Skeletal muscle satellite cell (primary cell): ENCODE data around the gene PRKCZ.

Source experiments
- H3K27me3 ChIP-seq: 2 replicates; pipeline ENCODE4 v1.7.0; 2013; ENCODE audit warnings: low read length; ENCODE audit not compliant: control insufficient read depth, insufficient read depth
- H3K36me3 ChIP-seq: 2 replicates; pipeline ENCODE4 v1.7.0; 2013; ENCODE audit warnings: mild to moderate bottlenecking, control low read depth, low read length; ENCODE audit not compliant: insufficient read depth
- H3K4me1 ChIP-seq: 2 replicates; pipeline ENCODE4 v1.7.0; 2013; ENCODE audit warnings: low read length; ENCODE audit not compliant: control insufficient read depth, insufficient read depth
- H3K4me2 ChIP-seq: 2 replicates; pipeline ENCODE4 v1.7.0; 2013; ENCODE audit warnings: mild to moderate bottlenecking, low read length
- H3K4me3 ChIP-seq: 2 replicates; pipeline ENCODE4 v1.7.0; 2013; ENCODE audit warnings: low read length
- H3K9ac ChIP-seq: 2 replicates; pipeline ENCODE4 v1.7.0; 2013; ENCODE audit warnings: mild to moderate bottlenecking, low read depth, low read length, moderate library complexity
- H3K9me3 ChIP-seq: replicated peaks from 2 replicates; pipeline ENCODE4 v1.7.0; 2013; ENCODE audit warnings: mild to moderate bottlenecking, control low read depth, low read length

PRKCZ gene

DNA sequence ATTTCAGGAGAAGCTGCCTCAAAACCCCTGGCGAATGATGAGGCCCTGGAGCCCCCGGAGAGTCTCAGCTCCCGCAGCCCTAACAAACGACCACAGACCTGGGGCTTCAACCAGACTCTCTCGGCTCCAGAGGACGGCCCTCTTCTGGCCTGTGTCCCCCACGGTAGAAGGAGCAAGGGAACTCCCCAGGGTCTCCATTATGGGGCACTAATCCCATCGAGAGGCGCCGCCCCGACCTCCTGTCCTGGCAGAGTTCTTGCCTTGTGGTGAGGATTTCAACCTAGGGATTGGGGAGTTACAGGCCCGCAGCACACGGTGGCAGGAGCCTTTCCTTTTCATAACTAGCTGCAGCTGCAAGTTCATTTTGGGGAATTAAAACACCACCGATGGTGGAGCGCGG lies 138.1 kb downstream of the PRKCZ start:
- Histone ChIP-seq H3K4me1 (peaks cover 38% of the 10 kb centered on the region), H3K27me3 (no peaks in the 10 kb centered on the region), H3K9ac (no peak overlapping the region), H3K36me3 (peaks cover 12% of the 10 kb centered on the region), H3K4me3 (no peak overlapping the region), H3K9me3 (no peaks in the 10 kb centered on the region), H3K4me2 (no peak overlapping the region)

- Histone ChIP-seq H3K4me2 (peak overlapping the region; percentile 92), H3K4me3 (peak overlapping the region; percentile 71), H3K9ac (peak overlapping the region; percentile 81), H3K36me3 (peaks cover 12% of the 10 kb centered on the region), H3K27me3 (no peaks in the 10 kb centered on the region), H3K4me1 (peaks cover 45% of the 10 kb centered on the region), H3K9me3 (no peaks in the 10 kb centered on the region)
Measured at GRCh38 chr1:2189459-2190425, 139.5 kb downstream of the PRKCZ start.

DNA sequence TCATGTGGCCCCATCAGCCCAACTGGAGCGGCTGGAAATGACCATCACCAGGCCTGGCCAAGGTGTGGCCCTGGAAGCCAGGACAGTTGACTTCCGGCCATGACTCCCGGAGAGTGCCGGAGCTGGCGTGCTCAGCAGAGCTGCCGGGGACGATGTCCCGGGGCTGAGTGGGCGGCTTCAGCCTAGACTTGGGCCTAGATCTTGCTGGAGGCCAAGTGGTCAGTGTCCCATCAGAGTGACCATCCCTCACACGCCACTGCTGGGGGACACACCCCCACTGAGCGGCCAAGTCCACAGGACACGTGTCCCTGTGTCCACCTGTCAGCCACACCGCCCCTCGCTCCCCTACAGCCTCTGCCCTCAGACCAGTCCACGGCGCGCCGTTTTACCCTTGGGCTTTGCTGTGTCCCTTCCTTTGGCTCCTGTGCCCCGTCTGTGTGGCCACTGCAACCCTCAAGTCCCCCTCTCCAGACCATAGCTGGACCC lies 140.3 kb downstream of the PRKCZ start:
- H3K4me2 ChIP-seq, result peak overlapping the region; percentile 92
- H3K4me1 ChIP-seq, result peaks cover 49% of the 10 kb centered on the region
- H3K4me3 ChIP-seq, result peak overlapping the region; percentile 71
- no peaks in the 10 kb centered on the region for H3K9me3 ChIP-seq
- H3K27me3 ChIP-seq, result no peaks in the 10 kb centered on the region
- peaks cover 12% of the 10 kb centered on the region for H3K36me3 ChIP-seq
- peak overlapping the region; percentile 81 for H3K9ac ChIP-seq

DNA sequence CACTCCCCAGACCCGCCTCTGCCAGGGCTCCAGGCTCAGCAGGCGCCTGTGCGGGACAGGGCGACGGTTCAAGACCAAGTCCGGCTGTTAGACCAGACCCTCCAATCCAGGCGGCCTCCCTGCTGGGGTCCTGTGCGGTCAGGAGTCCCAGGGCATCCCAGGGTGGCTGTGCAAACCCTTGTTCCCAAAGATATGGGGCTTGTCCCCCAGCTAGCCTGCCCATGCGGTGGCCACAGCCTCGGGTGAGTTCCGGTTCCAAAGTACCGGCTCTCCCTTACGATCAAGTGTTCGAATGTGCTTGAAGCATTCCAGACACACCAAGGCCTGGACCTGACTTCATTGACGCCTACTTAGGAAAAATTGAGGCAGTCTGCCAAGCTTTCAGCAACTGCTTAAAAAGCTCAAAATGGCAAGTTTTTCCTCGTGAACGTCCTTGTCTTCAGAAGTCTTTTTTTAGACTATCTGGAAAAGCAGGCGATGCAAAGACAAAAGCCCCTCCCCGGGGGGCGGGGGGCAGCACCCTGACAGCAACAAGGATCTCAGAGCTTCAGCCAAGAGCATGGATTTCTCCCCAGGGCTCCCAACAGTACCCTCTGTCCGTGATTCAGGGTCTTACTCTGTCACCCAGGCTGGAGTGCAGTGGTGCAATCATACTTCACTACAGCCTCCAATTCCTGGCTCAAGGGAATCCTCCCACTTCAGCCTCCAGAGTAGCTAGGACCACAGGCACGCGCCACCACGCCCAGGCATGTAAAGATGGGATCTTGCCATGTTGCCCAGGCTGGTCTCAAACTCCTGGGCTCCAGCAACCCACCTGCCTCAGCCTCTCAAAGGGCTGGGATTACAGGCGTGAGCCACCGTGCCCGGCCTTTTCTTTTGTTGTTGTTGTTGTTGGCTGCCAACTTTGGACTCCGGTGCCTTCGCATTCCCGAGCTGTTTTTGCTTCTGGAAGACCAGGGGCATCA lies 142.1 kb downstream of the PRKCZ start:
- H3K4me2 ChIP-seq, result peak overlapping the region; percentile 96
- no peaks in the 10 kb centered on the region for H3K27me3 ChIP-seq
- peaks cover 51% of the 10 kb centered on the region for H3K4me1 ChIP-seq
- peaks cover 6% of the 10 kb centered on the region for H3K36me3 ChIP-seq
- H3K9ac ChIP-seq, result peak overlapping the region; percentile 5
- H3K9me3 ChIP-seq, result no peaks in the 10 kb centered on the region
- H3K4me3 ChIP-seq, result peak overlapping the region; percentile 49

DNA sequence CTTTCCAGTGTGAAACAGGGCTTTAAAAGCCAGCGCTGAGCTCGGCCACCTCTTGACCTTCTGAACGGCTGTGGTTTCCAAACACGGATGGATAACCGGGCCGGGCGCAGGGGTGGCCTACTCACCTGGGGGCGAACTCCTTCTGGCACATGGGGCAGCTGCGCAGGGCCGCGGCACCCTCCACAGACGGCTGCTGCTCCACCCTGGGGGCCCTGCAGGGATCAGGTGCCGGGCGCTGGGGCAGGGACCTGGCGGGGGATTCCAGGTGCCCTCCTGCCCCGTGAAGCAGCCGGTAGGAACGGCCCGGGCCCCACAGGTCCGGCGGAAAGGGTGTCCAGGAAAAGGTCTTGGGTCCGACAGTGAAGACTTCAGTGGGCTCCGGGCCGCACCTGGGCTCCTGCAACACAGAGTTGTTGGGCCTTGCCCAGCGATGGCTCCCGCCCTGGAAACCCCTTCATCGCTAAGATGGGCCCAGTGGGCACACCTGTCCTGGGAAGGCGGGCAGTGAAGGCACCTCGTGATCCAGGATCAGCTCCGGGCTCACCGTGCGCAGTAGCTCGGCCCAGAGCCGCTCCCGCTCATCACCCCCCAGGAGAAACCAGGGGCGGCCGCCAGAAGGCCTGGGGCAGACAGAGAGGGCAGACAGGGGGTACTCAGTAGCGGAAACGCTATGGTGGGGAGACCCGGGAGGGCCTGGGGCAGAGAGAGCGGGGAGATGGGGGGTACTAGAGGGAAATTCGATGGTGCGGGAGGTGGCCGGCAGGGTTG lies 143.5 kb downstream of the PRKCZ start:
- Histone ChIP-seq H3K27me3 (no peaks in the 10 kb centered on the region), H3K36me3 (peaks cover 6% of the 10 kb centered on the region), H3K9ac (peak overlapping the region; percentile 67), H3K4me1 (peaks cover 55% of the 10 kb centered on the region), H3K9me3 (no peaks in the 10 kb centered on the region), H3K4me2 (peak overlapping the region; percentile 96), H3K4me3 (peak overlapping the region; percentile 77)

GRCh38 chr1:2194319-2194897 lies 144.2 kb downstream of the PRKCZ start, which contains the start of gene FAAP20:
Gene FAAP20 (minus strand): TSS chr1:2194772. CDS start chr1:2194749, 23 bp downstream.
- Histone ChIP-seq H3K27me3 (no peaks in the 10 kb centered on the region), H3K4me1 (peaks cover 55% of the 10 kb centered on the region), H3K4me2 (peak within 1 kb of the TSS; percentile 96), H3K9me3 (no peaks in the 10 kb centered on the region), H3K4me3 (peak within 1 kb of the TSS; percentile 77), H3K9ac (peak within 1 kb of the TSS; percentile 85), H3K36me3 (peaks cover 6% of the 10 kb centered on the region)

DNA sequence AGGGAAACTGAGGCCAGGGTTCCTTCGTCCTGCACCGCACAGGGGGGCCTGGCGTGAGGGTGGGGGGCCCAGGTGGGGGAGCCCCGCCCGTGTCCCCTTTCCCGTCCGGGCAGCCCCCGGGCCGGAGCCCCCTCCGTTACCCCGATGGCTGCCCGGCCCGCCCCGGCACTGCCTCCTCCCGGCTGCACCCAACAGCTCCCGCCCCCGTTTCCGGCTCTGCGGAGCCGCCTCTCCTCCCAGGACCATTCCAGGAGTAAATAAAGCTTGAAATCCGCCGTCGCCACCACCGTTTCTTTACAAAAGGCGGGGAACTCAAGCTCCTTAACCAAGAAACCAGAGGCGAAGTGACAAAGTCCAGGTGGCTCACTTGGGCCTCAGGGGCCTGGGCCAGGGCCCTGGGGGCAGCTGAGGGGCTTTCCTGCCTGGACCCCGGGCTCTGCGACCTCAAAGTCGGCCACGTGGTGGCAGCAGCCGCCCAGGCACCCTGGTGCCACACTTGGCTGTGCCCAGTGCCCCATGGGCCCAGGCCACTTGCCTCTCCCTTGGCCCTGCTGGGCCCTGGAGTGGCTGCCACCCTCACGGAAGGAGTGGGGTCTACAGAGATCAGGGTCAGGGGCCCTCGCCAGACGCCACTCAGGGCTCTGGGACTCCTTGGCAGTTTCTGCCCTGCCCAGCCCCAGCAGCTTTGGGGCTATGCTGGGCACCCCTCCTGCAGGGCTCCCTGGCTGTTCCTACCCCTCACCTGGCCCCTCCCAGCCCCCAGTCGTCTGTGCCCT lies 144.9 kb downstream of the PRKCZ start:
- Histone ChIP-seq H3K4me3 (peak overlapping the region; percentile 77), H3K4me2 (peak overlapping the region; percentile 96), H3K4me1 (peaks cover 53% of the 10 kb centered on the region), H3K9me3 (no peaks in the 10 kb centered on the region), H3K27me3 (no peaks in the 10 kb centered on the region), H3K9ac (peak overlapping the region; percentile 85), H3K36me3 (peaks cover 6% of the 10 kb centered on the region)

GRCh38 chr1:2195785-2196184 lies 145.6 kb downstream of the PRKCZ start:
- H3K4me3 ChIP-seq, result no peak overlapping the region
- peaks cover 6% of the 10 kb centered on the region for H3K36me3 ChIP-seq
- no peak overlapping the region for H3K4me2 ChIP-seq
- H3K9me3 ChIP-seq, result no peaks in the 10 kb centered on the region
- peak overlapping the region; percentile 85 for H3K9ac ChIP-seq
- H3K27me3 ChIP-seq, result no peaks in the 10 kb centered on the region
- peaks cover 46% of the 10 kb centered on the region for H3K4me1 ChIP-seq

DNA sequence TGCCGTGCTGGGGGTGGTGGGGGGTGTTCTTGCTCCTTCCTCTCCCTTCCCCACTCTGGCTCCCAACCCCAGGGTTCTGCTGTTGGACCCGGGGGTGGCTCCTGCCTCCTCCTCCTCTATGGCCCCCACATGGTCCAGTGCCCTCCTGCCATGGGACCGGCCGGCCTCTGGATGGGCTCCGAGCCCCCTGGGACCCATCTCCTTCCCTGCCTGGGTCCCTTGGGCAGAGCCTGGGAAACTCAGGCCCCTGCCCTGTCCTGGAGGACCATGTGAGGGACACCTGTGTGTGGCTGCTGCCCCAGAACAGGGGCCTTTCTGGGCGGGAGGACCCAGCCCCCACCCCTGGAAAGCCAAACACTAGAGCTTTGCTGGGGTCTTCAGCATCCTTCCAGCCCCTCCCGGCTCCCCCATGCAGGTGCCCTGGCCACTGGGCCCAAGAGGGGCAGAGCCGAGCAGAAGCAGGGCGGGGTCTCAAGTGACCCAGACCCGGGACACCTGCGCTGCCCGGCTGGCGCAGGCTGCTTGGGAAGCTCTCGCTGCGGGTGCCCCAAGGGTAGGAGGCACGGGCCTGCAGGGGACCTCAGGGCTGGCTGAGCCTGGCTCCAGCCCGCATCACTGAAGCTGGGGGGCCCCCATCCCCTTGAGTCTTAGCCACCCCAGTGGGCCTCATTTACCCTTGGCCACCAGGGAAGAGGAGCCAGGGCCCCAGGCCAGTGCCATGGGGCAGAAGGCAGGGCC lies 146.9 kb downstream of the PRKCZ start:
- Histone ChIP-seq H3K36me3 (peaks cover 4% of the 10 kb centered on the region), H3K4me3 (no peak overlapping the region), H3K9ac (no peak overlapping the region), H3K27me3 (no peaks in the 10 kb centered on the region), H3K4me2 (no peak overlapping the region), H3K9me3 (no peaks in the 10 kb centered on the region), H3K4me1 (peaks cover 36% of the 10 kb centered on the region)
